Activated CD4-positive, alpha-beta T cell treated with anti-CD3 and anti-CD28 coated beads for 48 hours (primary cell): ENCODE measurements around the gene AUTS2.
"Not testable (repeated sequence)": the region's sequence is repeated elsewhere in the genome, so short reads cannot be mapped to it uniquely, and the experiment has no call there.

Experiments
- DNase-seq: peaks from one replicate; pipeline ENCODE4 v3.0.0-alpha.2; 2020

AUTS2 gene

GRCh38 chr7:70233776-70234175 lies 635.5 kb downstream of the AUTS2 start:
- DNase-seq, result no peak

- DNase-seq, result no peak
These were observed 639.0 kb downstream of the AUTS2 start for GRCh38 chr7:70237256-70237655.

DNA sequence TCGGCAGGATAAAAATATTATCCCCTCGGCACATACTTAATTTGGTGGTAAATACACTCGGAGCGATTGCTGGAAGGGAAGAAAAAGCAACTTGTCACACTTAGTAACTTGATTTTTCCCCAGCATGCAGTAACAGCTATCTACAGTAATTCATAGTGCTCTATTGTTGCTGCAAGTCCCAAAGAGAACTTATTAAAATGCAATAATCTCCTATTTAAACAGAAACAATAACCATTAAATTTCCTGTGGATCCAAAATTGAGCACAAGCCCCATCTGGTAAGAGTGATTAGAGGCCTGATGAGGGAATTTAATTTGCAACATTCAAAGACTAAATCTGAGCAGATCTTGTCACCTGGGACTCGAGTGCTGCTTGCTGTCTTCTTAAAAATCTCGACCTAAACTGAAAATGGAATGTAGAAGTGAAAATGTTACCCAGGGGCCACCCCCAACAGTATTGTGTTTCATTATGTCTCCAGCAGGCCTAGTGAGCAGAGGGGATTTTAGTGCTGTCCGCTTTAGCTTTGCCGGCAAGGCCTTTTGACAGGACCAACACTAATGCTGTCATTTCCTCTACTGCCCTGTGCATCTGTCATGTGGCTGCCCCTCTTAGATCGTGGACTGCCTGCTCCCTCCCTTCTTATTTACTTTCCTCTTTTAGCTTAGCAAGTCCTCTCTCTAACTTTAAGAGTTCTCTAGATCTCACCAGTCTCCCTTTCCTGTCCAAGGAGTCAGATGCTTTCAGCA lies 639.7 kb downstream of the AUTS2 start:
- no peak for DNase-seq

GRCh38 chr7:70239918-70240317 lies 641.6 kb downstream of the AUTS2 start:
- no peak for DNase-seq

DNA sequence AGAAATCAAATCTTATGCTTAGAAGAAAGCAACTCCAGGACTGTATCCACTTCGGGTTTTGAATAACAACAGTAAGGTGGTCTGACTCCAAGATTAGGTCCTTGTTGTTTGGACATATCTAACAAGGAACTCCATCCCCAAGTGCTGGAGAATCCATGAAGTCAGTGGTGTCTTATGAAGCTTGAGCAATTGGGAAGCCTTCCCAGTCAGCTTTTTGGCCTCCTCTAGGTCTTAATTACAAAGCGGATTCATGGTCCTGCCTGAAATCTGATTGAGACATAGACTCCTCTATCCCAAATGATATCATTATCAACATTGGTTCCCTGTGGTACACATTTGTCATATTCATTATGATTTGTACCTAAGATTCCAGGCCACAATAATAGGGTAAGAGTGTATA lies 642.6 kb downstream of the AUTS2 start:
- DNase-seq, result no peak

DNA sequence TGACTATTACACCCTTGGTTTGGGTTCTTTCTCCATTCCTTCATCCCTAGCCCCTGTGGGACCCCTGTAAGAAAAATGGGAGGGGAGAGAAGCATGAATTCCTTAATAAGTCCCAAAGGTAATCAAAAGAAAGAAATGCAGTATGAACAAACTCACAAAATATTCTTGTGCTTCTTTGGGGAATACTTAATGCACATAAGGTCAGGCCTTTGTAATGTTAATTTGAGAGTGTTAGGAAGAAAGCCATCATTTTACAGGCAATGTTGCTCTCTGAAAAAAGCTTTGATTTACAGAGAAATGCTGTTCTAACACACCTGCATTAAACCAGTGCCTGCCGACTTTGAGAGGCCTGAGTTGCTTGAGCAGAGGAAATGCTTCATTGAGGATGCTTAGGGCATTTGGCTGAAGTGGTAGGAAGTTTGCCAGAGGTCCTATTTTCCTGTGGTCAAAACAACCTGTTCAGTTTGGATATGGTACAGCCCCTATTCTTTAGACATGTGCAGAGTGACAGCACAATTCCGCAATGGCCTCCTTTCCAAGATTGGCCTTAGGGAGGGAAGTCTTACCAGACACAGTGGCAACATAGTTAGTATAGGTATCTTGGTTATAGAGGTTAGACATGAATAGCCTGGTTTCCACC lies 643.4 kb downstream of the AUTS2 start:
- no peak for DNase-seq

GRCh38 chr7:70242826-70243225 lies 644.6 kb downstream of the AUTS2 start:
- DNase-seq, result no peak

DNA sequence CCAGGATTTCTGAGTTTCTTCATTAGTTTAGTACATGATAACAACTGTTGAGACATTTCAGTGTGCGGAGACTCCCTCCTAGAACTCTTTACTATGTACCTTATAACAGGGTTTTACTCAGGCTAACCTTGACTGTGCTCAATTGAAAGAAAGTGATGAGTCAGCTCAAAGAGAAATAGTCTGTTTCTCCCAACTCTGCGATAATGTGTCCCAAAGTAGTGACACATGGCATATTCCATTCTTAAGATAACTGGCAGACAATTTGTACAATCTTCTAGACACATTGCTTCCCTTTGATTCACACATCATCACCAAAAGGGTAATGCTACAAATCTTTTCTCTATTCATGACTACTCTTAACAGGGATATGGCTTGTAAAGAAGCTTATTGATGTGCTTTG lies 645.2 kb downstream of the AUTS2 start:
- no peak for DNase-seq

- no peak for DNase-seq
These were observed 659.6 kb downstream of the AUTS2 start for GRCh38 chr7:70257921-70258320.

- DNase-seq, result no peak
These were observed 661.2 kb downstream of the AUTS2 start for GRCh38 chr7:70259502-70259901.

- DNase-seq, result no peak
These were observed 665.4 kb downstream of the AUTS2 start for GRCh38 chr7:70263471-70264255.

GRCh38 chr7:70266186-70266585 lies 667.9 kb downstream of the AUTS2 start:
- DNase-seq, result no peak

DNA sequence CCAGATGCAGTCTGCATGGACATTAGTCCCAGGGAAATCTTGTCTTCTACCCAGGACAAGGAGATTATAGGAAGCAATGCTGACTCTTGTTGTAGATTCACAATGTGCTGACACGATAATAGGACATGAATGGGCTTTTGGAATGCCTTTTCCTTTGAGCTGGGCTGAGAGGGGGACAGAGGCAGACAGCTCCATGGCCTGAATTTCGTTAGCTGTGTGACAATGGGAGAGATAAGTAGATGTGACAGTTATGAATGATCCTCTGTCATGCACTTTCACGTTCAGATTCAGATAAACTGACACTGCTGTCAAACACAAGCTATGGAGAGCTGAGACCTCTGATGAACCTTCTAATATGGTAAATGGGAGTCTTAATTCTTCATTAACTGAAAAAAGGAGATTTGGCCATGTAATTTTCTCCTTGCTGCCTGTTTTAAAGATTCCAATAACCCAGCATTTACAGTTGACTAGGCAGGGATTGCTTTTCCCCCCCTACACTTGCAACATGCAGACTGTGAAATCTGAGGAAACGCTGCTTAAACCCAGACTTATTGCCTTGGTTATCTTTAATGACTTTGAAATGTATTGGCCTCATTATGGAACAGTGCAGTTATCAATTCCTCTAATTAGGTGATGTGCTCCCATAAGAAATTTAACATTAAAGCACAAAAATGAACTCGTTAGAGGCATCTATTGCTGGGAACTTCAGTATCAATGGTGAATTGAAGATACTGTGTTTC lies 669.3 kb downstream of the AUTS2 start:
- DNase-seq, result no peak

- DNase-seq, result no peak
These were observed 669.9 kb downstream of the AUTS2 start for GRCh38 chr7:70268179-70268578.

- no peak for DNase-seq
These were observed 671.9 kb downstream of the AUTS2 start for GRCh38 chr7:70270149-70270548.

GRCh38 chr7:70271617-70272081 lies 673.4 kb downstream of the AUTS2 start:
- no peak for DNase-seq

- not testable (repeated sequence) for DNase-seq
These were observed 677.3 kb downstream of the AUTS2 start for GRCh38 chr7:70275570-70275969.

- no peak for DNase-seq
These were observed 686.9 kb downstream of the AUTS2 start for GRCh38 chr7:70285187-70285586.

DNA sequence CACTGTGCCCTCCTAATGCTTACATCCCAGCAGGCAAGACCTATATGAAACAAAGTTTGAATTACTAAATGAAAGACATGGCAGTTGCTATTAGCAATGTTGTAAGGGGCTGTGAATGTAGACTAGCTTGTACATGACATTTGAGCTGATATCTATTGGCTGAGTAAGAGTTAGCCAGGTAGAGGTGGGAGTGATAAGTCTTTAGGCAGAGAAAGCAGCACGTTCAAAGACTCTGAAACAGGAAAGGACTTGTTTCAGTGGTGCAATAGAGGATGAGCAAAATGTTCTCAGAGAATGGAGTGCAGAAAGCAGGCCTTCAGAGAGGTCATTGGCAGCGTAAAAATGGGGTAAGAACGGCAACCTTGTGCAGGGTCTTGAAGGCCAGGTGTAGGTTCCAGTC lies 687.6 kb downstream of the AUTS2 start:
- no peak for DNase-seq

DNA sequence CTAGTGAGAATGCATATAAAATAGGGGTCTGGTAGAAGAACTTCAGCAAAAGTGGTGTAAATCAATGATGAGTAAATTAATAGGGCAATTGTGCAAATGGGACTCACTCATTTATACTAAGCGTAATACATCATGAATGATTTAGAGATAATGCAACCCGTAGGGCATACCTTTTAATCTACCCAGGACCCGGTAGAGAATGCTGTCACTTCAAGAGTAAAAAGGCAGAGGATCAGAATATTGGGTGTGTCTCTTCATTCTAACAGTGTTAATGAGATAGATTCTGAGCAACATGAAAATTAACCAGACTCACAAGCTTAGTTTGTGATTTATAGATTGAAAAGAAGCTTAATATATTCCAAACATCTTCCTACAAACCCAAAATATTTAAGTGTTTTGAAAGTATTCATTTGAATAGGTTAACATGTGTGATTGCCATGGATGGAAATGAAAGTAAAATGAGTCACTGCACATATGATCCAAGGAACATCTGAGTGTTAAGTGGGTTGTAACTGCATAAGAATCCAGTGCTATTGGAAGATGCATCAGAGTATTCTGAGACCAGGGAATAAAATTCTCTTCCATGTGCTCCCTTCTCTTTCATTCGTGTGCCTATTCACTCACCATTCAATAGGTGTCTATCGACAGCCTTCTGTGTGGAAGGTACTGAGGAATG lies 690.6 kb downstream of the AUTS2 start:
- DNase-seq, result no peak

- DNase-seq, result no peak
These were observed 694.4 kb downstream of the AUTS2 start for GRCh38 chr7:70292716-70293115.

DNA sequence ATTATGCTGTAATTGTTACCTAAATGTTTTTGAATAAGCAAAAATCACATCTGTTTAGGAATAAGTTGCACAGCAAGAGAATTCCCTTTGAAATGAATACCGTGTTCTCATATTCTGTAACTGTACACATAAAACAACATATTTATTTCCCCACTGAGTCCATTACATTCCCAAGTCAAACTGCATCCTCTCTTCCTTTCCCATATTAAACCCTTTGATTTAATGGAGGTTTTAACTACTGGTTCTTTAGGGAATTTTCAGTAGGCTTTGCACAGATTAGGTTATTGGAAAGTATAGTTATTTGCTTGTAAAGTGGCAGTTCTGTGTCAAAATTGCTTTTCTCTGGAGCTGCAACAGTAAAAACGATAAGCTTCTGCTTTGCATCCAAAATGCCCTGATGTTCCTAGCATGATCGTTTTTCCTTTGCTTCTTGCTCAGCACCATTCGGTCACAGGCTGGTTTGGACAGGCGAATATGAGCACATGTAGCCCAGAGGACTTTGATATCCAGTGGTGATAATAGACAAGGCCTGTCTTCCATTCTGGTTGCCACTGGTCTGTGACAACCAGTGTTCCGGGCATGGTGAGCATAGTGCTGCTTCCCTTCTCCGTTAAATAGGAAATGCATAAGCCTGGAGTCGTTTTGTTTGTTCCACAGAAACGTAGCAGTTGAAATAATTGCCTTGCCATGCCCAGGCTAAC lies 696.1 kb downstream of the AUTS2 start:
- DNase-seq, result no peak
